ENCODE measurements around the gene RPP38. TPM values are rescaled to one million over a fixed set of nuclear protein-coding genes. Genes with fewer than 3 reads are reported as not detected.

The RPP38 gene
- total and polyA plus RNA-seq, 4 donors: 7.2 to 12.0 (median 8.2) TPM

GRCh38 chr10:15121707-15122106, 24.6 kb downstream of the RPP38 start:
- WGBS: 100% methylated on average over 1 of the region's 1 CpG
- no peaks in the 10 kb centered on the region for H3K9me3 ChIP-seq (ENCODE audit: control insufficient read depth in 4 of 4, low read length in 3 of 4)
- no peak overlapping the region for H3K4me3 ChIP-seq (ENCODE audit: low read depth in 1 of 3, low read length in 3 of 3)
- no peak for DNase-seq (ENCODE audit: low spot score)
- TF ChIP-seq GABPA (IDR thresholded peaks at IDR 0.05 in 1 of 2, conservative IDR thresholded peaks at IDR 0.05 in 1 of 2): no peak
- no peak for TF ChIP-seq HNF4G (IDR thresholded peaks at IDR 0.05)
- TF ChIP-seq HNF4A (conservative IDR thresholded peaks at IDR 0.05): no peak
- no peak for TF ChIP-seq ATF3 (IDR thresholded peaks at IDR 0.05)
- no peak for TF ChIP-seq FOXA2 (IDR thresholded peaks at IDR 0.05)
- no peak for TF ChIP-seq EGR1 (IDR thresholded peaks at IDR 0.05; ENCODE audit: low read depth in 2 of 2)
- TF ChIP-seq NR2F2 (IDR thresholded peaks at IDR 0.05): no peak
- no peak for TF ChIP-seq SP1 (IDR thresholded peaks at IDR 0.05)
- TF ChIP-seq, protein P1, sequence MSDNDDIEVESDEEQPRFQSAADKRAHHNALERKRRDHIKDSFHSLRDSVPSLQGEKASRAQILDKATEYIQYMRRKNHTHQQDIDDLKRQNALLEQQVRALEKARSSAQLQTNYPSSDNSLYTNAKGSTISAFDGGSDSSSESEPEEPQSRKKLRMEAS (IDR thresholded peaks at IDR 0.05): no peak
- TF ChIP-seq RAD21 (IDR thresholded peaks at IDR 0.05): no peak
- TF ChIP-seq CTCF (IDR thresholded peaks at IDR 0.05; ENCODE audit: low read depth, low read length, missing input control): no peak
- no peak overlapping the region for H3K9ac ChIP-seq (ENCODE audit: low read depth in 1 of 2, low read length in 2 of 2)
- H3K27me3 ChIP-seq (ENCODE audit: control insufficient read depth in 4 of 4, insufficient read depth in 4 of 4, low read length in 3 of 4): no peaks in the 10 kb centered on the region
- no peak overlapping the region for H3K27ac ChIP-seq (ENCODE audit: low read depth in 1 of 2, low read length in 2 of 2)
- H3K4me1 ChIP-seq (ENCODE audit: control insufficient read depth in 4 of 4, insufficient read depth in 4 of 4, low read length in 3 of 4): no peaks in the 10 kb centered on the region
- H3K36me3 ChIP-seq (ENCODE audit: control insufficient read depth in 4 of 4, insufficient read depth in 3 of 4, low read depth in 1 of 4, low read length in 3 of 4): peaks cover 7 to 25% (median 15%) of the 10 kb centered on the region in 4 donors

- DNase-seq (ENCODE audit: low spot score): no peak
- no peak for TF ChIP-seq TAF1 (conservative IDR thresholded peaks at IDR 0.05)
- TF ChIP-seq JUND (IDR thresholded peaks at IDR 0.05): no peak
- no peak for TF ChIP-seq HNF4G (IDR thresholded peaks at IDR 0.05)
- no peak for TF ChIP-seq REST (IDR thresholded peaks at IDR 0.05)
- no peak for TF ChIP-seq FOXA2 (IDR thresholded peaks at IDR 0.05)
- no peak for TF ChIP-seq RXRA (IDR thresholded peaks at IDR 0.05)
- TF ChIP-seq HNF4A (conservative IDR thresholded peaks at IDR 0.05): no peak
- no peak for TF ChIP-seq RAD21 (IDR thresholded peaks at IDR 0.05)
- TF ChIP-seq EGR1 (IDR thresholded peaks at IDR 0.05; ENCODE audit: low read depth in 2 of 2): no peak
- TF ChIP-seq, protein P1 (IDR thresholded peaks at IDR 0.05): no peak
- TF ChIP-seq FOXA1 (IDR thresholded peaks at IDR 0.05): no peak
- TF ChIP-seq YY1 (IDR thresholded peaks at IDR 0.05): no peak
- no peak for TF ChIP-seq ZBTB33 (IDR thresholded peaks at IDR 0.05)
- no peak for TF ChIP-seq CTCF (IDR thresholded peaks at IDR 0.05; ENCODE audit: low read depth, low read length, missing input control)
- TF ChIP-seq NR2F2 (IDR thresholded peaks at IDR 0.05): no peak
- no peak for TF ChIP-seq SP1 (IDR thresholded peaks at IDR 0.05)
- TF ChIP-seq GABPA (IDR thresholded peaks at IDR 0.05 in 1 of 2, conservative IDR thresholded peaks at IDR 0.05 in 1 of 2): no peak
- Histone ChIP-seq H3K9ac (ENCODE audit: low read depth in 1 of 2, low read length in 2 of 2) (no peak overlapping the region), H3K27ac (ENCODE audit: low read depth in 1 of 2, low read length in 2 of 2) (no peak overlapping the region), H3K9me3 (ENCODE audit: control insufficient read depth in 4 of 4, low read length in 3 of 4) (no peaks in the 10 kb centered on the region), H3K4me3 (ENCODE audit: low read depth in 1 of 3, low read length in 3 of 3) (no peak overlapping the region), H3K4me1 (ENCODE audit: control insufficient read depth in 4 of 4, insufficient read depth in 4 of 4, low read length in 3 of 4) (no peaks in the 10 kb centered on the region), H3K36me3 (ENCODE audit: control insufficient read depth in 4 of 4, insufficient read depth in 3 of 4, low read depth in 1 of 4, low read length in 3 of 4) (peaks cover 7 to 21% (median 15%) of the 10 kb centered on the region in 4 donors), H3K27me3 (ENCODE audit: control insufficient read depth in 4 of 4, insufficient read depth in 4 of 4, low read length in 3 of 4) (no peaks in the 10 kb centered on the region)
- 95% methylated on average over 9 of the region's 9 CpGs for WGBS
Observed at GRCh38 chr10:15122477-15123030, 25.4 kb downstream of the RPP38 start.

Data from liver (tissue), 9 donors.